Raji (cell line): ENCODE measurements around the gene ZNF71.
A peak's percentile ranks its signal among the peaks of the same experiment; 100 is the strongest.

Experiments used
- POLR2A ChIP-seq: IDR thresholded peaks from 2 replicates; pipeline ENCODE4 v1.6.1; 2011; ENCODE audit warnings: low read depth, low read length, control low read depth; ENCODE audit not compliant: insufficient read depth

The ZNF71 gene

DNA sequence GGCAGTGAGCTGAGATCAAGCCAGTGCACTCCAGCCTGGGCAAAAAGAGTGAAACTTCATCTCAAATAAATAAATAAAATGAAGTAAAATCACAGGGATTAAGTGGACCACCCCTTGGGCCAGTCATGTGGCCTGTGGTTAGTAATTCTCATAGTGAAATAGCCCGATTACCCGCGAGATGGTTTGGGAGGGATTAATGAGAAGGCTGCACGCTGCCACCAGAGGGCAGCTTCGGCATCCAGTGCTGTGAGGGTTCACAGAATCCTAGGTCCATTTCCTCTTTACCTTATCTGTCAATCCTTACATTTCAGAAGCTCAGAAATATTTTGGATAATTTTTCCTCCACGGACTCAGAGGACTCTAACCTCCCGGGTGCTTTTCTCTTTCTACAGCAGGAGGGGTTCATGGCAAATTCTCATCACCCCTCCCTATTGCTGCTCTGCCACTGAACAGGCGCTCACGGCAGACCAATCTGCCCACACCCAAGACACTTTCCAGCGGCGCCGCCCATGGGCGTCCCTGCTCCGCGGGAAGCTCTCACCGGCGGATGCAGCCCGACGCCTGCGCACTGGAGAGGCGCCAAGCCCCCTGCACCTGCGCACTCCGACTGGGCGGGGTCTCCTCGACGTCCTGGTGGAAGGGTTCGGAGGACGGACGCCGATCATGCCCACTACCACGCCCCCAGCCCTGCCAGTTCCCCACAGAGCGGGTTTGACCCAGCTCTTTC lies 65.4 kb downstream of the ZNF71 start:
- TF ChIP-seq POLR2A = no peak

DNA sequence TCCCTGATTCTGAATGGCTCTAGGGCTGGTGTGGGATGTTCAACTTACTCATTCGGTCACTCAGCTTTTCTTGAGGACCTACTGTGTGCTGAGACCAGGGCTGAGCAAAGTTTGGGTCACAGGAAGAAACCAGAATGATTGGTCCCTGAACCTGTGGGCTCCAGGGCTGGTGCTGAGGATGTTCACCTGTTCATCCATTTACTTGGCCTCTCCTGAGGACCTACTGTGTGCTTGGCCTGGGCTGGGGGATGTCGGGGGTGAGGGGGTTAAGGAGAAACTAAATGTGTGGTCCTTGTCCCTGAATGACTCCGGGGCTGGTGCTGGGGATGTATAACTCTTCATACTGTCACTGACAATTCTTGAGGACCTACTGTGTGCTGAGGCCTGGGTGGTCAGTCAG lies 66.1 kb downstream of the ZNF71 start:
- TF ChIP-seq POLR2A = no peak

DNA sequence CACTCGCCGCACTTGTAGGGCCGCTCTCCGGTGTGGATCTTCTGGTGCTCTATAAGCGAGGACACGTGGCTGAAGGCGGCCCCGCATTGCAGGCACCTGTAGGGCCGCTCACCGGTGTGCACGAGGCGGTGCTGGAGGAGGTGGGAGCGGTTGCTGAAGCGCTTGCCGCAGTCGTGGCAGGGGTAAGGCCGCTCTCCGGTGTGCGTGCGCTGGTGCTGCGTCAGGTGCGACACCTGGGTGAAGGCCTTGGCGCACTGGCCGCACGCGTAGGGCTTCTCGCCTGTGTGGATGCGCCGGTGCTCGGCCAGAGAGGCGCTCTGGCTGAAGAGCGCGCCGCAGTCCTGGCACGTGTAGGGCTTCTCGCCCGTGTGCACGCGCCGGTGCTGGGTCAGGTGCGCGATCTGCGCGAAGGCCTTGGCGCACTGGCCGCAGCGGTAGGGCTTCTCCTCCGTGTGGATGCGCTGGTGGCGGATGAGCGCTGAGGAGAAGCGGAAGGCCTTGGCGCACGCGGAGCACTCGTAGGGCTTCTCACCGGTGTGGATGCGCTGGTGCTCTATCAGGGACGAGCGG lies 68.9 kb downstream of the ZNF71 start:
- TF ChIP-seq POLR2A = no peak

DNA sequence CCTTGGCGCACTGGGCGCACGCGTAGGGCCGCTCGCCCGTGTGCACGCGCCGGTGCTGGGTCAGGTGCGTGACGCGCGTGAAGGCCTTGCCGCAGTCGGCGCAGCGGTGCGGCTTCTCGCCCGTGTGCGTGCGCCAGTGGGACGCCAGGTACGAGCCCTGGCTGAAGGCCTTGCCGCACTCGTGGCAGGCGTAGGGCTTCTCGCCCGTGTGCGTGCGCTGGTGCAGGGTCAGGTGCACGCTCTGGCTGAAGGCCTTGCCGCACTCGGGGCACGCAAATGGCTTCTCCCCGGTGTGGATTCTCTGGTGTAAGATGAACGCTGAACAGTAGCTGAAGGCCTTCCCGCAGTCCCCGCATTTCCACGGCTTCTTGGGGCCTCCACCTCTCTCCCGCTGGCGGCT lies 69.4 kb downstream of the ZNF71 start:
- no peak for TF ChIP-seq POLR2A

DNA sequence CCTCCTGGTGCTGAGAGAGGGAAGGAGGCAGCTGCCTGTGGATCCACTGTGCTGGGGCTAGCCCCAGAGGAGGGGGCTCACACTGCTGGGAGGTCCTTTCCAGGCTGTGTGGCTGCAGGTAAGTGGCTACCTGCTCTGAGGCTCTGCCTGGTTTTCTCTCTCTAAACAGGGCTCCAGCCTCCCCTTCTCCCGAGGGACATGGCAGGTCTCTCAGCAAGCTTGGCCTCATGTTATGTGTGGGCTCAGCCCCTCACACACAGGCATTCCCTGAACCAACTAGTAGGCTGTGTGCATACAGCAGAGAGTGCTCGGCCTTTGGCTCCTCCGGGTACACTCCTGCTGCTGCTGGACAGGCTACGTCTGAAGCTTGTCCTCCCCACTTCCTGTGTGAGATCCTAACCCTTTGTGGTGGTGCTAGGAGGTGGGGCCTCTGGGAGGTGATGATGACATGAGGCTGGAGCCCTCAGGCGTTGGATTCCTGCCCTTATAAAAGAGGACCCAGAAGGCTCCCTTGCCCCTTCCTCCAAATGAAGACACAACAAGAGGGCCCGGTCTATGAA lies 72.3 kb downstream of the ZNF71 start:
- TF ChIP-seq POLR2A = no peak

DNA sequence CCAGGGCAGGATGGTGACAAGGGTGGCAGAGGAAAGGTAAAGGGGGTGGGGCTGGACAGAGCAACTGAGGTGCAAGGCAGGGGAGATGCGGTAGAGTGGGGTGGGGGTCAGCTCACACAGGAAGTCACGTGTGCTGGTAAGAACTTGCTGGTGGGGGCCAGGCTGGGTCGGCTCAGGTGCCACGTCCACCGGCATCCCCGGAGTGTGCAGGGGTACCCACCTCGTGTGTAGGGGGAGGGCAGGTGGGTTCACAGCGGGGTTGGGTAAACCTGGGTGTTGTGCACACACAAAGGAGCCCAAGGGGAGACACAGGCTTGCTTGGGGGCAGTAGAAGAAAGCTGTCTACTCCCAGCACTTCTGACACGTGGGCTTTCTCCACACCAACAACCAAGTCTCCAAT lies 73.6 kb downstream of the ZNF71 start:
- no peak for TF ChIP-seq POLR2A

DNA sequence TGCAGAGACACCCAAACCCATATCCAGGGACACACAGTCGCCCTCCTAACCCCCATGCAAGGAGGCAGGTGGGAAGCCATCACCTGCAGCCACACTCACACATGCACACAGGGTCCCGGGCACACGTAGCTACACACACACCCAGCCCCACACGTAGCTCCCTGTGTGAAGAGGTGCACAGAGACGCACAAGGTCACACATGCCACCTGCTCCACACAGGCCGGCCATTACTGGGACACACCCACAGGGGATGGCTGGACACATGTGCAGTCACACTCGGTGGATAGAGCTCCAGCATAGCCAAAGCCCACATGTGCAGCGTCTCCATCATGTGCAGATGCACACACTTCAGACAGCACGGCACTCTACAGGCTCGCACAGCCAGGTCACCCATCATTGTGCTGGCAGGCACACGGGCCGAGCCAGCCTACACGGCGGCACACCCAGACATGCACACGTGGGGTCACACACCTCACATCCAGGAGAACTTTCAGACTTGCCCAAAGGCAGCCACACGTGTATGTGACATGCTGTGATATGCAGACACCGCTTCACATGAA lies 75.4 kb downstream of the ZNF71 start:
- no peak for TF ChIP-seq POLR2A

DNA sequence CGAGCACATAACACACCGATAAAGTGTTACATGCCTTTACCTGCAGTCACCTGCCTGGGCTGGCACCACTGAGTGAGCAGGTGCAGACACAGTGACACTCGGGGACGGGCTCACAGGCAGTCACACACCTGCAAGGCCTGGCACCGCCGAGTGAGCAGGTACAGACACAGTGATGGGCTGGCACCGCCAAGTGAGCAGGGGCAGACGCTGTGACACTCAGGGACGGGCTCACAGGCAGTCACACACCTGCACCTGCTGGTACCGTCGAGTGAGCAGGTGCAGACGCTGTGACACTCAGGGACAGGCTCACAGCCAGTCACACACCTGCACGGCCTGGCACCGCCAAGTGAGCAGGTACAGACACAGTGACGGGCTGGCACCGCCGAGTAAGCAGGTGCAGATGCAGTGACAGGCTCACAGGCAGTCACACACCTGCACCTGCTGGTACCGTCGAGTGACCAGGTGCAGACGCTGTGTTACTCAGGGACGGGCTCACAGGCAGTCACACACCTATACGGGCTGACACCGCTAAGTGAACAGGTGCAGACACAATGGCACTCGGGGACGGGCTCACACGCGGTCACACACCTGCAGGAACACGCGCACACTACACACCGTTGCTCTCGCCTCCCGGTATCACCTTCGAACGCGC lies 76.0 kb downstream of the ZNF71 start:
- no peak for TF ChIP-seq POLR2A

DNA sequence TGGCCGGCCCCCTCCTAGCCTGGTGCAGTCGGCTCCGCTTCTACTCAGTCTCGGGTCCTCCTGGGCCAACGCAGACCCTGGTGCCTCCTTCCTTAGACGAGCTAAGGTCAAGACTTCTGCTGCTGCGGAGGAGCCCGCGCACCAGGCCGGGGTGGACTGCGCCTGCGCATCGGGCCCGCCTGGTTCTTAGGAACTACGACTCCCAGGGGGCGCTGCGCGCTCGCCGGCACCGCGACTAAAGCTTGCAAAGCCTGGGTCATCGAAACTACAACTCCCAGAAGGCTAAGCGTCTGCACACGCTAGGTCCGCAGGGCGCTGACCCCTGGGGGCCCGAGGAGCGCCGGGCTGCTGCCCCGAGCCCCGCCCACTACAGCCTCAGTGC lies 76.5 kb downstream of the ZNF71 start, which contains the start of gene ZNF835:
Gene ZNF835, minus strand, starts transcription at position 145 of the 382 bp plus-strand sequence. CDS start 6,559 bp downstream, outside the sequence.
- TF ChIP-seq POLR2A = peak; percentile 54
